ENCODE results near the gene STK33.

STK33 gene

GRCh38 chr11:8390851-8391612 is 203.0 kb downstream of the STK33 start:
- no peak for TF ChIP-seq CTCF (IDR thresholded peaks at IDR 0.05; ENCODE audit: control insufficient read depth, extremely low read depth, insufficient read depth)
- no peak for DNase-seq (ENCODE audit: low read depth)
- H3K4me3 ChIP-seq (ENCODE audit: low read depth, low read length), result no peak overlapping the region

GRCh38 chr11:8389029-8389996 is 204.7 kb downstream of the STK33 start:
- TF ChIP-seq CTCF (IDR thresholded peaks at IDR 0.05; ENCODE audit: control insufficient read depth, extremely low read depth, insufficient read depth), result no peak
- no peak for DNase-seq (ENCODE audit: low read depth)
- no peak overlapping the region for H3K4me3 ChIP-seq (ENCODE audit: low read depth, low read length)

- DNase-seq (ENCODE audit: low read depth), result no peak
- H3K4me3 ChIP-seq (ENCODE audit: low read depth, low read length), result no peak overlapping the region
- TF ChIP-seq CTCF (IDR thresholded peaks at IDR 0.05; ENCODE audit: control insufficient read depth, extremely low read depth, insufficient read depth), result no peak
Measured at GRCh38 chr11:8387693-8388092, 206.3 kb downstream of the STK33 start.

GRCh38 chr11:8387141-8387540 is 206.9 kb downstream of the STK33 start:
- DNase-seq (ENCODE audit: low read depth), result no peak
- TF ChIP-seq CTCF (IDR thresholded peaks at IDR 0.05; ENCODE audit: control insufficient read depth, extremely low read depth, insufficient read depth), result no peak
- H3K4me3 ChIP-seq (ENCODE audit: low read depth, low read length), result no peak overlapping the region

GRCh38 chr11:8386134-8386864 is 207.7 kb downstream of the STK33 start:
- no peak for TF ChIP-seq CTCF (IDR thresholded peaks at IDR 0.05; ENCODE audit: control insufficient read depth, extremely low read depth, insufficient read depth)
- DNase-seq (ENCODE audit: low read depth), result no peak
- no peak overlapping the region for H3K4me3 ChIP-seq (ENCODE audit: low read depth, low read length)

- H3K4me3 ChIP-seq (ENCODE audit: low read depth, low read length), result no peak overlapping the region
- peak; percentile 50 for DNase-seq (ENCODE audit: low read depth)
- peak; percentile 55 for TF ChIP-seq CTCF (IDR thresholded peaks at IDR 0.05; ENCODE audit: control insufficient read depth, extremely low read depth, insufficient read depth)
Measured at GRCh38 chr11:8384199-8384821, 209.7 kb downstream of the STK33 start.

Measured in LNCaP clone FGC (cell line).